ENCODE results near the gene OR2AP1. TPM values are rescaled to one million over a fixed set of nuclear protein-coding genes. Genes with fewer than 3 reads are reported as not detected.

The OR2AP1 gene
- polyA plus RNA-seq, 1 donor from 2014 or later = not detected

- TF ChIP-seq EZH2 (IDR thresholded peaks at IDR 0.05; ENCODE audit: borderline replicate concordance, insufficient read depth, low read length, poor library complexity, severe bottlenecking) (no peak), CTCF (IDR thresholded peaks at IDR 0.05; ENCODE audit: poor library complexity, severe bottlenecking) (peak; percentile 99), TAF1 (IDR thresholded peaks at IDR 0.05; ENCODE audit: low read depth) (no peak), SMC3 (conservative IDR thresholded peaks at IDR 0.05; ENCODE audit: poor library complexity) (peak; percentile 99), EP300 (conservative IDR thresholded peaks at IDR 0.05; ENCODE audit: poor library complexity, severe bottlenecking) (no peak), RAD21 (conservative IDR thresholded peaks at IDR 0.05) (peak; percentile 97), POLR2AphosphoS5 (IDR thresholded peaks at IDR 0.05) (no peak), MXI1 (conservative IDR thresholded peaks at IDR 0.05; ENCODE audit: poor library complexity, severe bottlenecking) (peak; percentile 42)
- TF ChIP-seq, protein P1, sequence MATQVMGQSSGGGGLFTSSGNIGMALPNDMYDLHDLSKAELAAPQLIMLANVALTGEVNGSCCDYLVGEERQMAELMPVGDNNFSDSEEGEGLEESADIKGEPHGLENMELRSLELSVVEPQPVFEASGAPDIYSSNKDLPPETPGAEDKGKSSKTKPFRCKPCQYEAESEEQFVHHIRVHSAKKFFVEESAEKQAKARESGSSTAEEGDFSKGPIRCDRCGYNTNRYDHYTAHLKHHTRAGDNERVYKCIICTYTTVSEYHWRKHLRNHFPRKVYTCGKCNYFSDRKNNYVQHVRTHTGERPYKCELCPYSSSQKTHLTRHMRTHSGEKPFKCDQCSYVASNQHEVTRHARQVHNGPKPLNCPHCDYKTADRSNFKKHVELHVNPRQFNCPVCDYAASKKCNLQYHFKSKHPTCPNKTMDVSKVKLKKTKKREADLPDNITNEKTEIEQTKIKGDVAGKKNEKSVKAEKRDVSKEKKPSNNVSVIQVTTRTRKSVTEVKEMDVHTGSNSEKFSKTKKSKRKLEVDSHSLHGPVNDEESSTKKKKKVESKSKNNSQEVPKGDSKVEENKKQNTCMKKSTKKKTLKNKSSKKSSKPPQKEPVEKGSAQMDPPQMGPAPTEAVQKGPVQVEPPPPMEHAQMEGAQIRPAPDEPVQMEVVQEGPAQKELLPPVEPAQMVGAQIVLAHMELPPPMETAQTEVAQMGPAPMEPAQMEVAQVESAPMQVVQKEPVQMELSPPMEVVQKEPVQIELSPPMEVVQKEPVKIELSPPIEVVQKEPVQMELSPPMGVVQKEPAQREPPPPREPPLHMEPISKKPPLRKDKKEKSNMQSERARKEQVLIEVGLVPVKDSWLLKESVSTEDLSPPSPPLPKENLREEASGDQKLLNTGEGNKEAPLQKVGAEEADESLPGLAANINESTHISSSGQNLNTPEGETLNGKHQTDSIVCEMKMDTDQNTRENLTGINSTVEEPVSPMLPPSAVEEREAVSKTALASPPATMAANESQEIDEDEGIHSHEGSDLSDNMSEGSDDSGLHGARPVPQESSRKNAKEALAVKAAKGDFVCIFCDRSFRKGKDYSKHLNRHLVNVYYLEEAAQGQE (IDR thresholded peaks at IDR 0.05; ENCODE audit: borderline replicate concordance) = no peak
- H2AFZ ChIP-seq (ENCODE audit: low read depth, low read length) = no peak overlapping the region
These were observed 47.3 kb downstream of the OR2AP1 start for GRCh38 chr12:55619354-55620138.

DNA sequence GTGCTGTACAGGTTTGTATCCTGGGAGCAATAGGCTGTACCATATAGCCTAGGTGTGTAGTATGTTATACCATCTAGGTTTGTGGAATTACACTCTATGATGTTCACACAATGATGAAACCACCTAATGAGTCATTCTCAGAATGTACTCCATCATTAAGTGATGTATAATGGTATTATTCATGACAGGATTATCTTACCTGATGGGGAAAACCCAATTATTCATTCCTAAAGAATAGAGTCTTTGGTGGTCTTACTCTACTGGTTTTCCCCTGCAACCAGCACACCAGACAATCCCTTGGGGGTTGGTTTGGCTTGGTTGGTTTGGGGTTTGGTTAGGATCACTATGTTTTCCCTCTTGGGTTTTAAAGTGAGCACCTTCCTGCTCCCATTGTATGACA lies 51.8 kb downstream of the OR2AP1 start:
- H3K36me3 ChIP-seq (ENCODE audit: insufficient read depth, low read length) = no peaks in the 10 kb centered on the region
- H2AFZ ChIP-seq (ENCODE audit: low read depth, low read length) = no peak overlapping the region
- H3K4me3 ChIP-seq (ENCODE audit: low read length) = no peak overlapping the region
- no peak overlapping the region for H3K4me2 ChIP-seq (ENCODE audit: low read length)
- TF ChIP-seq EZH2 (IDR thresholded peaks at IDR 0.05; ENCODE audit: borderline replicate concordance, insufficient read depth, low read length, poor library complexity, severe bottlenecking) (no peak), POLR2AphosphoS5 (IDR thresholded peaks at IDR 0.05) (no peak)
- H3K9me3 ChIP-seq (ENCODE audit: low read length) = no peaks in the 10 kb centered on the region
- H3K9ac ChIP-seq (ENCODE audit: low read length) = no peak overlapping the region
- H3K27ac ChIP-seq (ENCODE audit: low read length) = no peak overlapping the region
- H3K79me2 ChIP-seq (replicated peaks; ENCODE audit: insufficient read depth, low read length) = no peaks in the 10 kb centered on the region
- H4K20me1 ChIP-seq (ENCODE audit: insufficient read depth) = no peaks in the 10 kb centered on the region
- H3F3A ChIP-seq (ENCODE audit: insufficient read depth, low read length, poor library complexity, severe bottlenecking) = no peaks in the 10 kb centered on the region
- no peaks in the 10 kb centered on the region for H3K27me3 ChIP-seq (ENCODE audit: insufficient read depth, low read depth, low read length)
- H3K9me2 ChIP-seq (ENCODE audit: insufficient read depth, low read length) = no peaks in the 10 kb centered on the region

More at GRCh38 chr12:55619354-55620138, 47.3 kb downstream of the OR2AP1 start:
- H3K36me3 ChIP-seq (ENCODE audit: insufficient read depth, low read length) = no peaks in the 10 kb centered on the region
- no peaks in the 10 kb centered on the region for H3K27me3 ChIP-seq (ENCODE audit: insufficient read depth, low read depth, low read length)
- H3K9me3 ChIP-seq (ENCODE audit: low read length) = no peaks in the 10 kb centered on the region
- no peak overlapping the region for H3K27ac ChIP-seq (ENCODE audit: low read length)
- H3K79me2 ChIP-seq (replicated peaks; ENCODE audit: insufficient read depth, low read length) = no peaks in the 10 kb centered on the region
- no peaks in the 10 kb centered on the region for H3F3A ChIP-seq (ENCODE audit: insufficient read depth, low read length, poor library complexity, severe bottlenecking)
- H3K9me2 ChIP-seq (ENCODE audit: insufficient read depth, low read length) = no peaks in the 10 kb centered on the region
- no peak overlapping the region for H3K4me2 ChIP-seq (ENCODE audit: low read length)
- H3K9ac ChIP-seq (ENCODE audit: low read length) = no peak overlapping the region
- H3K4me3 ChIP-seq (ENCODE audit: low read length) = no peak overlapping the region
- H4K20me1 ChIP-seq (ENCODE audit: insufficient read depth) = no peaks in the 10 kb centered on the region

Other genes with a start within 250 kb of the OR2AP1 start
- not detected in 2 replicates for gene OR6C3, start 241.7 kb upstream of the OR2AP1 start, polyA plus RNA-seq
- gene OR6C75, start 209.5 kb upstream of the OR2AP1 start, polyA plus RNA-seq = not detected in 2 replicates
- gene OR6C65, start 171.9 kb upstream of the OR2AP1 start, polyA plus RNA-seq = not detected in 2 replicates
- gene OR6C76, start 146.2 kb upstream of the OR2AP1 start, polyA plus RNA-seq = not detected in 2 replicates
- not detected in 2 replicates for gene OR6C2, start 128.4 kb upstream of the OR2AP1 start, polyA plus RNA-seq
- not detected in 2 replicates for gene OR6C70, start 102.3 kb upstream of the OR2AP1 start, polyA plus RNA-seq
- gene OR6C68, start 80.1 kb upstream of the OR2AP1 start, polyA plus RNA-seq = not detected in 2 replicates
- gene OR6C4, start 22.9 kb upstream of the OR2AP1 start, polyA plus RNA-seq = not detected in 2 replicates
- not detected in 2 replicates for gene OR10P1, start 64.4 kb downstream of the OR2AP1 start, polyA plus RNA-seq
- 13.5 and 17.1 TPM in 2 replicates for gene ITGA7, start 135.4 kb downstream of the OR2AP1 start, polyA plus RNA-seq
- gene BLOC1S1, start 143.6 kb downstream of the OR2AP1 start, polyA plus RNA-seq = 217 and 261 TPM in 2 replicates
- gene RDH5, start 147.9 kb downstream of the OR2AP1 start, polyA plus RNA-seq = 3.4 and 6.6 TPM in 2 replicates
- 217 and 246 TPM in 2 replicates for gene CD63, start 156.5 kb downstream of the OR2AP1 start, polyA plus RNA-seq
- 14.7 and 16.0 TPM in 2 replicates for gene GDF11, start 170.7 kb downstream of the OR2AP1 start, polyA plus RNA-seq
- gene SARNP, start 245.3 kb downstream of the OR2AP1 start, polyA plus RNA-seq = 245 and 332 TPM in 2 replicates
- 6.1 and 11.5 TPM in 2 replicates for gene ORMDL2, start 245.6 kb downstream of the OR2AP1 start, polyA plus RNA-seq

All from neural cell (in vitro differentiated cells).